CD4-positive, alpha-beta T cell treated with Interleukin-2 at 100 ng/mL for 4 hours (primary cell): ENCODE data around the gene SLC6A19.

Experiments
- DNase-seq: peaks from one replicate; pipeline ENCODE4 v3.0.0-alpha.2; 2020; ENCODE audit warnings: low spot score

The SLC6A19 gene

GRCh38 chr5:1195916-1196315 is 5.5 kb upstream of the SLC6A19 start:
- no peak for DNase-seq

GRCh38 chr5:1196562-1196961 is 4.8 kb upstream of the SLC6A19 start:
- DNase-seq: no peak

GRCh38 chr5:1197876-1198666 is 3.3 kb upstream of the SLC6A19 start:
- DNase-seq: no peak

GRCh38 chr5:1199340-1199648 is 2.1 kb upstream of the SLC6A19 start:
- DNase-seq: no peak

- DNase-seq: no peak
Measured at GRCh38 chr5:1199649-1200494, 1.5 kb upstream of the SLC6A19 start.

GRCh38 chr5:1200495-1201326 is 684 bp upstream of the SLC6A19 start:
- no peak for DNase-seq

- no peak for DNase-seq
Measured at GRCh38 chr5:1202026-1202797, 817 bp downstream of the SLC6A19 start.

- DNase-seq: no peak
Measured at GRCh38 chr5:1202798-1203185, 1.4 kb downstream of the SLC6A19 start.

GRCh38 chr5:1203311-1203967 is 2.0 kb downstream of the SLC6A19 start:
- no peak for DNase-seq

- DNase-seq: no peak
Measured at GRCh38 chr5:1203968-1204692, 2.7 kb downstream of the SLC6A19 start.

GRCh38 chr5:1204693-1205242 is 3.4 kb downstream of the SLC6A19 start:
- no peak for DNase-seq

- DNase-seq: no peak
Measured at GRCh38 chr5:1205255-1206180, 4.1 kb downstream of the SLC6A19 start.

GRCh38 chr5:1206521-1207412 is 5.4 kb downstream of the SLC6A19 start:
- DNase-seq: no peak

GRCh38 chr5:1207555-1207954 is 6.2 kb downstream of the SLC6A19 start:
- no peak for DNase-seq

- DNase-seq: no peak
Measured at GRCh38 chr5:1208221-1208742, 6.9 kb downstream of the SLC6A19 start.

GRCh38 chr5:1208743-1209488 is 7.5 kb downstream of the SLC6A19 start:
- DNase-seq: no peak

- no peak for DNase-seq
Measured at GRCh38 chr5:1209489-1209852, 8.1 kb downstream of the SLC6A19 start.
